Right lobe of liver (tissue), 4 donors: ENCODE measurements around the gene GPRASP3.

Experiments
- POLR2A ChIP-seq: fragments of 450-650 bp; IDR thresholded peaks from one replicate; pipeline ENCODE4 v1.6.1; 2017; ENCODE audit warnings: antibody characterized with exemption, mild to moderate bottlenecking
- TF ChIP-seq, protein P1 (sequence below), 4 donors: fragments of 200-600 bp in 3 of 4; fragments of 450-650 bp in 1 of 4; IDR thresholded peaks; one replicate each; pipeline versions ENCODE4 v1.5.1 to v1.8.0; 2016 to 2022; ENCODE audit warnings: antibody characterized with exemption in 4 of 4, mild to moderate bottlenecking in 2 of 4
- donor health status: DM: no; HTN: no; CAD: no.
- donor health status: DM: no; HTN: no; CAD: no.
- donor health status: DM: no; HTN: yes; CAD: no.

DNA sequence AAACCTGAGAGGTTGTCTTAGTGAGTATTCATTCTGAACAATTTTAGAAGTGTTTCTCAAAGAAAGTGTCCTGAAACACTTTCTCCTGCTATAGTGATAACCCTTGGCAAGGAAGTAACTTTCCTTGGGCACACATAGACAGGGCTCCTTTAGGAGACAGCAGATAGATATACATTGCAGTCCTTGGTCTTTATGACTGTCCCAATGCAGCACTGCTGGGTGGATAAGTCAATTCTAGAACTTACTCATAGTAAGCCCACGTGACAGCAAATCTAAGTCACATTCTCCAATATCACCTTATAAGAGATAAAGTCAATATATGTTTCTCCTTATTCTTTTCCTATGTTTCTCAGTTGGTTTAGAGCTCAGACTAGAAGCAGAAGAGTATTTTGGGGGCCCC, 46.7 kb downstream of the GPRASP3 start:
- TF ChIP-seq, protein P1, sequence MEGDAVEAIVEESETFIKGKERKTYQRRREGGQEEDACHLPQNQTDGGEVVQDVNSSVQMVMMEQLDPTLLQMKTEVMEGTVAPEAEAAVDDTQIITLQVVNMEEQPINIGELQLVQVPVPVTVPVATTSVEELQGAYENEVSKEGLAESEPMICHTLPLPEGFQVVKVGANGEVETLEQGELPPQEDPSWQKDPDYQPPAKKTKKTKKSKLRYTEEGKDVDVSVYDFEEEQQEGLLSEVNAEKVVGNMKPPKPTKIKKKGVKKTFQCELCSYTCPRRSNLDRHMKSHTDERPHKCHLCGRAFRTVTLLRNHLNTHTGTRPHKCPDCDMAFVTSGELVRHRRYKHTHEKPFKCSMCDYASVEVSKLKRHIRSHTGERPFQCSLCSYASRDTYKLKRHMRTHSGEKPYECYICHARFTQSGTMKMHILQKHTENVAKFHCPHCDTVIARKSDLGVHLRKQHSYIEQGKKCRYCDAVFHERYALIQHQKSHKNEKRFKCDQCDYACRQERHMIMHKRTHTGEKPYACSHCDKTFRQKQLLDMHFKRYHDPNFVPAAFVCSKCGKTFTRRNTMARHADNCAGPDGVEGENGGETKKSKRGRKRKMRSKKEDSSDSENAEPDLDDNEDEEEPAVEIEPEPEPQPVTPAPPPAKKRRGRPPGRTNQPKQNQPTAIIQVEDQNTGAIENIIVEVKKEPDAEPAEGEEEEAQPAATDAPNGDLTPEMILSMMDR (IDR thresholded peaks at IDR 0.05), result no peak
- TF ChIP-seq POLR2A, result no peak
